ENCODE measurements around the gene GTF3A.

- no peak for TF ChIP-seq CTCF (conservative IDR thresholded peaks at IDR 0.05; ENCODE audit: low read depth, low read length)
- no peak for TF ChIP-seq EZH2 (IDR thresholded peaks at IDR 0.05; ENCODE audit: borderline replicate concordance, low read depth, low read length, poor library complexity, severe bottlenecking)
Measured at GRCh38 chr13:27396252-27396846, 28.1 kb upstream of the GTF3A start.
